HG03060 (cell line): ENCODE data around the gene NGEF.
"Not testable (repeated sequence)": the region's sequence is repeated elsewhere in the genome, so short reads cannot be mapped to it uniquely, and the experiment has no call there.

Source experiments
- ATAC-seq: cut with Tn5 transposase; IDR thresholded peaks from one replicate; pipeline ENCODE4 v1.9.1; 2021; ENCODE audit warnings: low read depth, moderate number of reproducible peaks; ENCODE audit not compliant: unreplicated experiment

The NGEF gene

DNA sequence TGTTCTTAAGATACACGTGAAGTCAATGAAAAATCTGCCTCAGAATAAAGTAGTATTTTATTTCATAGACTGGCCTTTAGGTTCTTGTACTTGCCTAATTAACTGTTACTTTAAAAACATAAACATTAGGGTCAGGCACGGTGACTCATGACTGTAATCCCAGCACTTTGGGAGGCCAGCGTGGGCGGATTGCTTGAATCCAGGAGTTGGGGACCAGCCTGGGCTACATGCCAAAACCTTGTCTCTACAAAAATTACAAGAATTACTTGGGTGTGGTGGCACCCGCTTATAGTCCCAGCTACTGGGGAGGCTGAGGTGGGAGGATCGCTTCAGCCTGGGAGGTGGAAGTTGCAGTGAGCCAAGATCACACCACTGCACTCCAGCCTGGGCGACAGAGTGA, 159.0 kb downstream of the NGEF start:
- ATAC-seq = no peak

DNA sequence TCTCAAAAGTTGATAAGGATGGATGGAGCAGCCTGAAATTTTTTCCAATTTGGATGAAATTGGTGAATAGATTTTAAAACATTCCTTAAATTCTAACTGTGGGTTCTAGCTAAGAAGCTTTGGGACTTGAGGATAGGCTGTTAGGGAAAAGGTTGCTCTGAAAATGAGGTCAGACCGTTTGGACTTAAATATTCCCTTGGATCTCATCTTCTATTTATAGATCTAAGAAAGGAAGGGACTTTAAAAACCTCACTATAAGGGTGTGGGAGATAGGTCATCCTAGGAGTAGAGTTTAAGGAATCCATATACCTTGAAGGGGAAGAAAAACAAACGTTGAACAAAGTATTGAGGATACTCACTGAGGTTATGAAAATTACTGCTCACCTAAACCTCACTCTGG, 160.4 kb downstream of the NGEF start:
- no peak for ATAC-seq

DNA sequence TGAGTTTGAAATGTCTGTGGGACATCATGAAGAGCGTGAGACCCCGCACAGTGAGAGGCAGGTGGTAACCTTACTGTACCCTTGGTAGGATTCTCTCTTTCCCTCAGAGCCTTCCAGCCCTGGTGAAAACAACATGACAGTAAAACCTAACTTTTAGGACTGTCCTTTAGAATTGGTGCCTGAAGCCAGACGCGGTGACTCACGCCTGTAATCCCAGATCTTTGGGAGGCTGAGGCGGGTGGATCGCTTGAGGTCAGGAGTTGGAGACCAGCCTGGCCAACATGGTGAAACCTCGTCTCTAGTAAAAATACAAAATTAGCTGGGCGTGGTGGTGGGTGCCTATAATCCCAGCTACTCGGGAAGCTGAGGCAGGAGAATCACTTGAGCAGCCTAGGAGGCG, 161.0 kb downstream of the NGEF start:
- ATAC-seq = not testable (repeated sequence)

DNA sequence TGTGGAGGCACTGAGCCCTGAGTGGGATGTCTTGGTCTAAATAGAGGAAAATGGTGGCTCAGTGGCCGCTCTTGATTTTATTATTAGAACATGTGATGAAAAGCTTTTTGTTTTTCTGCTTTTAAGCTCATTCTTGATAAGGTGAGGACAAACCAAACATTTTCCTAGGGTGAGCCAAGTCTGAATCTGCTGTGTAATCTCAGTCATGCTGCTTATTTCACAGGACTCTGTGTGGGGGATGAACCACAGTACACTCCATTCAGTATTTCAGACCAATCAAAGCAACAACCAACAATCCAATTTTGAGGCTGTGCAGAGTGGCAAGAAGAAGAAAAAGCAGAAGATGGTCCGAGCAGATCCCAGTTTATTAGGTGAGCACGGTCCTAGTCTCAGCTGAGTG, 163.0 kb downstream of the NGEF start:
- ATAC-seq = no peak

DNA sequence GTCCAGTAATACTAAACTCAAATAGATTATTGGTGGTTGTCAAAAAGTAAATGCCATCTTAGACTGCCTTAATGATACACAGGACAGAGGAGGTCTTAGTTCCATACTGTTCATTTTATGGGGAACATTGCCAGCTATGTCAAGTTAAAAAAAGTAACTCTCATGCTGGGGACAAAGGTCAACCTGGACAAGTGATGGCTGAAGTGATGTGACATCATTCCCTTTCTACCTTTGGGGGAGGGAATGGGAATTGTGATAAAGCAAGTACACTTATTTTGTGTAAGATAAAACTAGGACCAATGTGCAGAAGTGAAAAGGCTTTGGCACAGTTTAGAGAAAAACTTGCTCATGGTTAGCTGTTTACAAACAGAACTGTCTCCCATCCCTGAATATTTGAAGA, 167.0 kb downstream of the NGEF start:
- ATAC-seq = no peak

DNA sequence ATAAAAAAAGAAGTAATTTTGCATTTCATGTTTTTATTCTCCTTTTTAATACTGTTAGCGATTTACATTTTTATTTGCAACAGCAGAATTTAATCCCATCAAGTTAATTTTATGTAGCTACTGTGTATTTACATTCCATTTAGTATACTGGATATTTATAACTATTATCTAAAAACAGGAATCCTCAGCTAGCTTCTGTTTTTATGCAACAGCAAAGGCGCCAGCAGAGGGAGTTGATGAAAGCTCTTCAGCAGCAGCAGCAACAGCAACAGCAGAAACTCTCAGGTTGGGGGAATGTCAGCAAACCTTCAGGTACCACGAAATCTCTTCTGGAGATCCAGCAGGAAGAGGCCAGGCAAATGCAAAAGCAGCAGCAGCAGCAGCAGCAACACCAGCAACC, 169.2 kb downstream of the NGEF start:
- ATAC-seq = no peak

DNA sequence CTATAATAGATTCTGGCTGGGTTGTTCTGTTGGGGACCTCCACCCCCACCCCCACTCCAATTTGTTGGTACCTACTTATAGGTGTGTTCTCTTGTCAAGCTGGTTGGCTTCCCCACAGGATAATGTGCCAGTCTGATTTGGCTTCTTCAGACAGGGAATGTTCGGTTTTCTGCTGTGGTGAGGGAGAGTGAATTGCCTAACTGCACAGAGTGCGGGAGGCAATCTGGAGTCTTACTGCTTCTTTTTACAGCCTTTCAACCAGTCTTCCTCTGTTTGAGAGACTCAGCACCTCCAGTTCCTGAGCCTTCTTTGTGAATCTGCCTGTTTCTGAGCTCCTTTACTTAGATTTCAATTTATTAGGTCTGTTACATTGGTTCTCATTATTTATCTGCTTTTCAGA, 170.4 kb downstream of the NGEF start:
- ATAC-seq = no peak

DNA sequence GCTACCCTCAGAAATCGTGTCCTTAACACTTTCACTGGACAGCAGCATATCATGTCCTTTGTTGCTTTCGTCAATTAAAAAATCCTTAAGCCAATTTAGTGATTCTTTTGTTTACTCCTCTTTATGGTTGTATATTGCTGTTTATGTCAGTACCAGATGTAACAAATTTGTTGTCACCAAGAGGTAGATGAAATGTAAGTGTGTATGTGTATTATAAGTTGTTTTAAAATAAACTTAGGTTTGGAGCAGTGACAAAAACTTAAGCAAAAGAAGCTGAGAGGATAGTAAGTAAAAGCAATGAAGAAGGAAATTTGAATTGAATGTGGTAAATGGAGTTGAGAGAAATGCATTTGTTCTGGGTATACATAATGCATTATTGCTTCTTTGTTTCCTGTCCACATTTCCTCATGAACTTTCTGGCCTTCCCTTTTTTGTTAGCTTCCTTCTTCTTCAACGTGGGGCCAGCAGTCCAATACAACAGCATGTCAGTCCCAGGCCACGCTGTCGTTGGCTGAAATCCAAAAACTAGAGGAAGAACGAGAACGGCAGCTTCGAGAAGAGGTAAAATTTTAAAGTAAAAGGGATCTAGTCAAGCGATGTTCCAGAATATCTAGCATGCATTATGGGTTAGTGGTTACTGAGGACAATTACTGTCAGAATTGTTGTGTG, 173.5 kb downstream of the NGEF start:
- ATAC-seq = no peak

DNA sequence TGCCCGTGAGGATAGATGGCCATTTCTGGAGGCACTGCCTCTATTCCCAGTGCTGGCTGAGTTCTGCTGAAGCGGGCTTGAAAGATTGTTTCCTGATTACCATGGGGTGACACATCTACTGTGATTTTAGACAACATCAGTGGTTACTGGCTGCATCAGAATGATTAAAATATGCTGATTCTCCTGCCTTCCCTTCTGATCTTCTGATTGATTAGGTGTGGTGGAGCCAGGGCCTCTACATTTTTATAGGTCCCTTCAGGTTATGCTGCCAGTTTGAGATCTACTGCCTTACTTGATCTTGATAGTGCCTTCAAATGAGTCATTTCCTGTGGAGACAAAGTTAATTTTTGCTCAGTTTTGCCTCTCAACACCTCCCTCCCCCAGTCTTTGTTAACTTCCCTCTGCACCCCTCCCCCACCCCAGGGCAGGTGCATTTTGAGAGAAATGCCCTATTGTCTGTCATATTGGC, 174.6 kb downstream of the NGEF start:
- no peak for ATAC-seq

DNA sequence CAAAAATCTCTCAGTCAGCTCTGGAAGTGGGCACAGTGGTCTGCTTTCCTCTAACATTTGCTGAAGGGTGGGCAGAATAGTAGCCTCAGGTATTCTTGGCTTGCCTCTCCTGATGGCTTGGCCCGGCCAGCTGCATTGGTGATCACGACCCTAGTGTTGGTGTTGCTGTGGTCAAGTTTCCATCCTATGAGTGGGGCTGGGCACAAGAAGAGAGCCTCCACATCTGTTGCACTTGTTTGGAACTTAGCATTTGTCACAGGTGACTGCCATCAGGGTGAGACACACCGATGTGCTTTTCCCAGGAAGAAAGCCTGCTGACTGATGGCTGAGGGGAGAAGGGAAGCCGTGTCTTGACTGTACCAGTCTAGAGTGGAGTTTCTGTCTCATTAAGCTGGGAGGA, 176.1 kb downstream of the NGEF start:
- no peak for ATAC-seq

DNA sequence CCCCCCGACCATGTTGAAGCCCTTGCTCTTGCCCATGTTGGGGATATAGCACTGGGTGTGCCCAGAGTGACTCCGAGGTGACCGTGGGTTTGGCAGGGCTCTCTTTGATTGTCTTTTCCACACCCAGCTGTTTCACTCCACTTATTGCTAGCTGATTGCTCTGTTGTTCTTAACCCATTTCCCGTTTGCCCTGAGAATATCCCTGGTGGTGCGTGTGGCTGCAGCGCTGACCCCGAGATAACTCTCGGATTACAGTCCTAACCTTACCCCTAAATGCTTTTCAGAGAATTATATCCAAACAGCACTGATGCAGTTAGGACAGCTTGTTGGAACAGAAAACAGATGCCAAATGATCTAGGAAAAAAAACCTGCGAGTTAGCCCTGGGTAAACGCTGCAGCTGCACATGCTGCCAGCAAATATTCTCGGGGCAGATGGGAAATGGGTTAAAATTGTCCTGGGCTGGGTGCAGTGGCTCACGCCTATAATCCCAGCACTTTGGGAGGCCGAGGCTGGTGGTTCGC, 177.3 kb downstream of the NGEF start:
- no peak for ATAC-seq

DNA sequence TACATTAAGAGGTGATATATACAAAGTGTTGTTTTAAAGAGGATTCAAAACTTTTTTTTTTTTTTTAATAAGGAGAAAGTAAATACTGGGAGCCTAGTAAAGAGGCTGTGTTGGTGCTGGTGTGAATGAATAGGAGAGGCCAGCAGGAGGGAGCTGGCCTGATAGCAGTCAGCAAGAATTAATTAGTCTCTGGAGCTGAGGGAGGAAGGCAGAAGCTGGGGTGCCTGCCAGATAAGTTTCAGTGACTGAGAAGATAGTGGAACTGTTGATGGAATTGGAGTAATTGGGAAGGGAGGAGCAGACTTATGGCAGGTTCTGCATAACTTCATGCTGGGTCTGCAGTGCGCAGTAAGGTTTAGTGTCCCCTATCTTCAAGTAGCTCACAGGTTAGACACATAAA, 179.2 kb downstream of the NGEF start:
- ATAC-seq = no peak

DNA sequence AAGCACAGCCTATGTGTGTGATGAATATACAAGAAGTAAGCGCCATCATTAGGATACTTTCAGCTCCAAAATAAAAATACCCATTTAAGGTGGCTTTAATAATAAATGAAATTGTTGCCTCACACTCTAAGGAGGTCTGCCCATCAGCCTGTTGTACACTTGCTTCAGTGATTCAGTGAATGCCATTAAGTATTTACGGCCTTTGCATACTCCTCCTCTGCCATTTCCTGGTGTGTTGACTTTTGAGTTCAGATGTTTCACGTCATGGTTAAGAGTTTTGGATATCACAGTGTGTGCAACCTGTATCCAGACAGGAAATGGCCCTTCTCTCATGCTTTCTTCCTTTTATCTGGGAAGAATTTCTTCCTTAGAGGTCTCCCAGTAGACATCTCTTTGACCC, 181.6 kb downstream of the NGEF start:
- ATAC-seq = no peak

DNA sequence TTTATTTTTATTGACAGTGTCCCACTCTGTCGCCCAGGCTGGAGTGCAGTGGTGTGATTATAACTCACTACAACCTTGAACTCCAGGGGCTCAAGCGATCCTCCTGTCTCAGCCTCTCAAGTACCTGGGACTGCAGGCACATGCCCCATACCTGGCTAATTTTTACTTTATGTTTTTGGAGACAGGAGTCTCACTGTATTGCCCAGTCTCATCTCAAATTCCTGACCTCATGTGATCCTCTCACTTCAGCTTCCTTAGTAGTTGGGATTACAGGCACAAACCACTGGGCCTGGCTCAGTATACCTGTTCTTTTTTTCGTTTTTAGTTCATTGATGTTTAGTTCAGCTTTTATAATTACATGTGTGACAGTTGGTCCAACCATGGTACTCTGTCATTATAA, 183.1 kb downstream of the NGEF start:
- ATAC-seq = no peak
